Hippocampal formation (tissue), 2 donors: ENCODE results near the gene SLC16A3.
A peak's percentile ranks its signal among the peaks of the same experiment; 100 is the strongest.
"Not testable (repeated sequence)": the region's sequence is repeated elsewhere in the genome, so short reads cannot be mapped to it uniquely, and the experiment has no call there.

Experiments
- DNase-seq, 2 donors: peaks; one replicate each; lab custom pipeline; 2025; lab: John Stamatoyannopoulos, UW

The SLC16A3 gene

DNA sequence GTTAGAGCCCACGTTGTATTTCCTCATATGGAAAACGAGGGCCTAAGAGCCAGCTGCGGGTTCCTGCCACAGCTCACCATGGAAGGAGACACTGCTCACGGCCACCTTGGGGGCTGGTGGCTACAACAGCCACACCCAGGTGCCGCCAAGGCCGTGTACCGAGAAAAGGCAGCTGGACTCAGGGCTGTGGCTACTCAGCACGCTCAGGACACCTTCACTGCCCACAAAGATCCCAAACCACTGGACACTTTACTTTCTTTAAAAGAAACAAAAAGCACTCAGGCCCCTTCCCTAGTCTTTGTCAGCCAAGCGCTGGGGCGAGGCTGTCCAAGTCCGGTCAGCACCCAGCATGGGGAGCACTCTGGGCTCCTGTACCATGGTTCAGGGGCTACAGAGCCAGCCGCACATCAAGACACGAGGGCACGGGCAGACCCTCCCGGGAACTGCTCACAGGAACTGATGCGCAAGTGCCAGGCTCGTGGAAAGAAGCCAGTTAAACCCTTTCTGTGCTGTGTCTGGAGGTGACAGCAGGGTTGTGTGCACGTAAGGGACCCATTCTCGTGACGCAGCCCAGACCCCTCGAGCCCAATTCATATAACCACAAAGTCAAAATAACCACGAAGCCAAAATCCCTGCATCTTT, 18.5 kb downstream of the SLC16A3 start:
- DNase-seq: no peak

DNA sequence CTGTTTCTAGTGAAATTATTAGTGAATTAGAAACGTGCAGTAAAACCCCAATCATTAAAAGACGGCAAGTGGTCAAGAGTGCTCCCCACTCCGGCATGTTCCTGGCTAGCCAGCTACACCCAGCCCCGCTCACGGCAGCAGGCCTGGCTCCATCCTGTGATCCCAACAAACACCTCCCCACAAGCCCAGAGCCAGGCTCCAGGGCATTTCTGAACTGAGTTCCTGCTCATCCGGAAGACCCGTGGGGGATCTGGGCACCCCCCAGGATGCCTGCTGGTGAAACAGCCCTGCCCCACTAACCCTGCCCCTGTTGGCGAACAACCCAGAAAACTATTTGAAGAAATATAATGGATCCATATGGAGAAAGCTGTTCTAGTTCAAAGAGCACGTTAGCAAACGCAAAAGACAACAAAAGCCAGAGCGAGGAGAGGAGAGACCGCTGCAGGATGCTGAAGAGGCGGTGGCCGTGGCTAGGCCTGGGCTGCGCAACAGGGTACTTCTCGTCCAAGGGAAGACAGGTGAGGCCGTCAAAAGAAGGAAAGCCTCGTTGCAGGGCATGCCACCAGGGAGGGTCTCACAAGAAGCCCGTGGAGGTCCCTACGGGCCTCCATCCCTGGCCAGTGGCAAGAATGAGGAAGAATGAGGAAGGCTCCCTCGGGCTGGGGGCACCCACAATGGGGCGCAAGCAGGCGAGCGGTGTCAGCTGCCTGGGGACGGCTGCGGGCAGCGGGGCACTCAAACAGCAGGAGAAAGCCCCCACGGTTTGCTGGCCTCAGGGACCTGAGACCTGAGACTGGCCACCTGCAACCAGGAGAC, 19.2 kb downstream of the SLC16A3 start:
- DNase-seq: no peak

DNA sequence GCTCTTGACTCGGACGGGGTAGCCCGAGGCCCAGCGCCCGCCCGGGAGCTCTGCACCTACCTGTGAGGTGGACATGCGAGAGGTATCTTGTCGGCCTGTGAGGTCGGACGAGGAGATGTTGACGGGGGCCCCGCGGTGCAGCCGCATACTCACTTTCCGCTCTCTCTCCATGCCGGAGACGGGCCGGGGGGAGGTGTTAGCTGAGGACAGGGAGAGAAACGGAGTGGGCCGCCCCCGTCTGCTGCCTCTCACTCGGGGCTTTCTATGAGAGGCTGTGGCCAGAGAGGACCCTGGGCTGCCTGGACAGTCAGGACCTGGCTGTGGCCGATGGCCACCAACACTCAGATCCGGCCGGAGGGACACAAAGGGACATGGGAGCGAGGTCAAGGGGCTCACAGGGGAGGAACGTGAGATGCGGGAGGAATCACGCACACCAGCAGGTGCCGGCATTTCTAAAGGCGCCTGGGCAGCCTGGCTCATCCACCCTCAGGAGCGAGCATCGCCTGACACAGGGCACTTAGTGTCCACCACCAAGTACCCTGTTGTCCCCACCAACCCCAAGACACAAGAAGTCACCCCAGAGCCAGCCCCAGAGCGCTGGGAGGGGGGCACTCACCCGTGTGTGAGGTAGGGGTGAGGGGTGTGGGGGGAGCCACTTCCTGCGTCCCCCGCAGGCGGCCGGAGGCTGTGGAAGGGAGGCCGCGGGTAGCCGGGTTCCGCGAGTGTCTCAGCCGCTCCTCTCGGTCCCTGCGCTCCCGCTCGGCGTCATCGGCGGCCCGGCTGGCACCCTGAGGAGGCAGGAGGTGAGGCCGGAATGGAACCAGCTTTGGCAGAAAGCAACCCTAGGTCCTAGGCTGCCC, 20.2 kb downstream of the SLC16A3 start:
- DNase-seq: no peak

DNA sequence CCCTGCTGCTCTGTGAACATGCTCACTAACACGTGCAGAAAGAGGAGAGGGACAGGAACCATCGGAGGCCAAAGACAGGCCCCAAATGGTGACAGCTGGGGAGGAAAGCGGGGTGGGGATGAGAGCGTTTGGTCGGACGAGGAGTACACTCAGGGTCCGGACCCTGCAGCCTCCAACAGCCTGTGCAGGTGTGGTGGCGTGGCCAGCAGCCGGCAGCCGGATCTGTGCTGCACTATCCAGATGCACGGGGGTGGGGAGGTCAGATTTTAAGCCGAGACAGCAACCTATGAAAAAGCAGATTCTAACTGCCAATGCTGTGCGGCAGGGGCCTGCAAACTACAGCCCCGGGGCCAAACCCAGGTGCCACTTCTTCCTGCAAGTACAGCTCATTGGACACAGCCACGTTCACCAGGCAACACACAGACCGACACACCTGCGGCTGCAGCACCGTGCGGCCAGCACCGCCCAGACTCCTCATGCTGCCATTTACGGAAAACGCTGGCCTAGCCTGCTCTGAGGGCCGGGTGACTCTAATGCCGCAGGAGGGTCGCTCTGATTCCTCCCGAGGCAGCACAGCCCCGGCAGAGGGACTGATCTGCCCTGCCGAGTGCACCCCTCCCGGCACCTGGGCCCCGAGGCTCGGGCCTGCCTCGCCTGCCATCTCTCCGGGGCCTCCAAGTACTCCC, 21.2 kb downstream of the SLC16A3 start:
- DNase-seq: no peak

DNA sequence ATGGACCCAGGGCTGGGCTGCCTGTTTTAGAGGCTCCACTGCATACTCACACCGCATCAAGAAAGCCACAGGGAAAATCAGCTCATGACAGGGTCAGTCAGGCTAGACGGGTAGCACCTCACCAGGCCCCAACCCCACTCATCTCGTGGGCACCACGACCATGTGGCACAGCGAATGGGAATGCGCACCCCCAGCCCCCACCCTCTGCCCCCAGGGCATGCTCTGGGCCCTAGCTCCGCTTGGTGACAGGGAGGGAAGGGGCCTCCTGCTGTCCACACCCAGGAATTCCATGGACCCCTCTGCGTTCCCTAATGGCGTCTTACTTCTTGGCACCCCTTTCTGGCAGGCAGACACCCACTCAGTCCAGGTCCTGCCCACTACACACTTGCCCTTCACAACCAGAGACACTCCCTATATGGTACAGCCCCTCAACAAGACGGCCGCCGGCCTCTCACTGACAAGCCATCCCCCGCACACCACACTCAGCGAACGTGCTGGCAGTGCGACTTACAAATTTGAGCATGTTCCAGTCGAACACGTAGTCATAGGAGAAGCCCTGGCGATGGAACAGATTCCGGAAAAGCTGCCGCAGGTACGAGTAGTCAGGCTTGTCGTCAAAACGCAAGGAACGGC, 22.1 kb downstream of the SLC16A3 start:
- DNase-seq: no peak

DNA sequence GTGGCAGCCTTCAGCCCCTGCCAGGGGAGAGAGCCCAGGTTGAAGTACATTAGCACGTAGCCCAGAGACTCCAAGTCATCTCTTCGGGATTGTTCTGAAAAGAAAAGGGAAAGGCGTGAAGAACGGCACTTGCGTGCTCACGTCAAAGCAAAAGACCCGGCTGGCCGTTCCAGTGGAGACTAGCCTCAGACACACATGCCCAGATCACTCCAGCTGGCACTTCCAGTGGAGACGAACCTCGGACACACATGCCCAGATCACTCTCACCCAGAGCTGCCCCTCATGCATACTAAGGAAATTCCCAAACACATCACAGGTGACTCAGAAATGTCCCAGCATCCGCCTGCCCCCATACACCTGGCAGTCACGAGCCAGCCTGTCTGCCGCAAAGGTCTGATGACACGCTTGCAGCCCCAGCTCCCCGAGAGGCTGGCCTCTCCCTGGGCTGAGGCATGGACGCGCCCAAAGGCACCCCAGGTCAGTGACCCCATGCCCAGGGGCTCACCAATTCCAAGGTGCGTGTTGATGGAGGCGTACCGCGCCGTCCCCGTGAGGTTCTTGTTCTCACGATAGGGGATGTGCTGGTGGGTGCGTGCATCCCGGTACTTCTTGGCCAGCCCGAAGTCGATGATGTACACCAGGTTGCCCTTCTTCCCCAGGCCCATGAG, 23.8 kb downstream of the SLC16A3 start:
- DNase-seq: no peak

DNA sequence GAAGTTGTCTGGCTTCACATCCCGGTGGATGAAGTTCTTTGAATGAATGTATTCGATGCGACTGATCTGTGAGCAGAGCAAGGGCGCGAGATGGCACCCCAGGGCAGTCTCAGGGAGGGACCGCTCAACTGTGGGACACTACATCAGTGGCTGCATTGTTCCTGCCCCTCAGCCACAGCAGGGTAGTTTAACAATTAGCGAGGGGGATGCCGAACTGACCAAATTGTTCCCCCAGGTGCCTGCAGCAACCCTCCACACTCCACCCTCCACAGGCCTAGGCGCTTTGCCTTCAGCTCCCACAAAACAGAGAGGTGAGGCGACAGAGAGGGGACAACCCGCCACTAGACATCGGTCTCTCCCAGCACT, 24.3 kb downstream of the SLC16A3 start:
- DNase-seq: no peak

DNA sequence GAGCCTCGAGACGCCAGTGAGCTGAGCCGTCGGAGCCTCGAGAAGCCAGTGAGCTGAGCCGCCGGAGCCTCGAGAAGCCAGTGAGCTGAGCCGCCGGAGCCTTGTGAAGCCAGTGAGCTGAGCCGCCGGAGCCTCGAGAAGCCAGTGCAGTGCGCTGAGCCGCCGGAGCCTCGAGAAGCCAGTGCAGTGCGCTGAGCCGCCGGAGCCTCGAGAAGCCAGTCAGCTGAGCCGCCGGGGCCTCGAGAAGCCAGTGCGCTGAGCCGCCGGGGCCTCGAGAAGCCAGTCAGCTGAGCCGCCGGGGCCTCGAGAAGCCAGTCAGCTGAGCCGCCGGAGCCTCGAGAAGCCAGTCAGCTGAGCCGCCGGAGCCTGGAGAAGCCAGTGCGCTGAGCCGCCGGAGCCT, 25.3 kb downstream of the SLC16A3 start:
- not testable (repeated sequence) for DNase-seq

DNA sequence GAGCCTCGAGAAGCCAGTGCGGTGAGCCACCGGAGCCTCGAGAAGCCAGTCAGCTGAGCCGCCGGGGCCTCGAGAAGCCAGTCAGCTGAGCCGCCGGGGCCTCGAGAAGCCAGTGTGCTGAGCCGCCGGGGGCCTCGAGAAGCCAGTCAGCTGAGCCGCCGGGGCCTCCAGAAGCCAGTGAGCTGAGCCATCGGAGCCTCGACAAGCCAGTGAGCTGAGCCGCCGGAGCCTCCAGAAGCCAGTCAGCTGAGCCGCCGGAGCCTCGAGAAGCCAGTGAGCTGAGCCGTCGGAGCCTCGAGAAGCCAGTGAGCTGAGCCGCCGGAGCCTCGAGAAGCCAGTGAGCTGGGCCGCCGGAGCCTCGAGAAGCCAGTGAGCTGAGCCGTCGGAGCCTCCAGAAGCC, 25.9 kb downstream of the SLC16A3 start:
- not testable (repeated sequence) for DNase-seq

DNA sequence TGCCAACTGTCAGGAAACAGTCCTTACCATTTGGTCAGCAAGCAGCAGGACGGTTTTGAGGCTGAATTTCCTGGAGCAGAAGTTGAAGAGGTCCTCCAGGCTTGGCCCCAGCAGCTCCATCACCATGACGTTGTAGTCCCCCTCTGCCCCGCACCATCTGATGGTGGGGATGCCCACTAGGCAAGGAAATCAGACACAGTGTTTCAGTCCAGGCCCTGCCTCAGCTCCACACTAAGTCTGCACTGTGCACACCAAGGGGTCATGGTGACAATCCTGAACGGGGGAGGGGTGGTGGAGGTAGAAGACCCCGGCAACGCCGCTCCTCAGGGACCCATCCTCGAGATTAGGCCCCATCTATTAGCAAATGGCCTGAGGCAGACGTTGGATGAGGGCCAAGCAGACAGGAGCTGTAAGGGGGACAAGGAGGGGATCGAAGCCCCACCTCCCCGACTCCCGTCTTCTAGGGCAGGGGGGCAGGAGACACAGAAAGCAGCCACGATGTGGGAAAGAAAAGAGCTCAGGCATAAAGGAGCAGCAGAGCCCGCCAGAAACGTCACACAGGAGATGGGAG, 26.6 kb downstream of the SLC16A3 start:
- DNase-seq: no peak

DNA sequence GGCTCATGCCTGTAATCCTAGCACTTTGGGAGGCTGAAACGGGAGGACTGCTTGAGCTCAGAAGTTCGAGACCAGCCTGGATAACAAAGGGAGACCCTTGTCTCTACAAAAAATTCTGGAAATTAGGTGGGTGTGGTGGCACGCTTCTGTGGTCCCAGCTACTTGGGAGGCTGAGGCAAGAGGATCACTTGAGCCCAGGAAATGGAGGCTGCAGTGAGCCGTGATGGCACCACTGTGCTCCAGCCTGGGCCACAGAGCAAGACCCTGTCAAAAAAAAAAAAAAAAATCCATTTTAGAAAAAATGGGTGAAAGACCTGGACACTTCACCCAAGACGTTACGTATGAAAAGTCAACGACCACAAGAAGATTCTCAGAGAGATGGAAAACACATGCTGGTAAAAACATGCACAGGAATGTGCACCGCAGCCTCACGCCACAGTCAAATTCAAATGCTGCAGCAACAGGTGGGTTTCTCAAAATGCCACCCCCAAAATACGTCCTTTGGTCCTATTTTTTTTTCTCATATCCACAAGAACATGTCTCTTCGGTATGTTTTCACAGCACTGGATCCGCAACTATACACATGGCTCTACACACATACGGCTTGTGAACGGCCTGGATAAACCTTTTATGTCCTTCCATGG, 27.5 kb downstream of the SLC16A3 start:
- no peak for DNase-seq

DNA sequence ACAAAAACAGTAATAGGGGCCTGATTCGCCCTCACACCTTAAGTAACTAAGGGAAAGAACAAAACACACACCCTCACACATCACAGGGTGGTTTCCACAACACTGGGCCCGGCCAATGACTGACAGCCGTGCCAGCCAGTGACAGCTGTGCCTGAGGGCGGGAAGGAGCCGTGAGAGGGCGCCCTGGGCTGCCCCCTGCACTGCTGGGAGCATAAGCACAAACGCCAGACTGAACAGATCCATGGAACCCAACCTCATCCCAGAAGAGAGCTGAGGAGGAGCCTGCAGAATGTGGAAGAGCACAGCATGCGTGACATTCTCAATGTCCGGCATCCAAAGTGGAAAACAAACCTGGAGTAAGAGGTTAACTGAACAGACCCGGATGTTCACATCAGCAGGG, 28.6 kb downstream of the SLC16A3 start:
- peak; percentile 62 to 73 for DNase-seq

DNA sequence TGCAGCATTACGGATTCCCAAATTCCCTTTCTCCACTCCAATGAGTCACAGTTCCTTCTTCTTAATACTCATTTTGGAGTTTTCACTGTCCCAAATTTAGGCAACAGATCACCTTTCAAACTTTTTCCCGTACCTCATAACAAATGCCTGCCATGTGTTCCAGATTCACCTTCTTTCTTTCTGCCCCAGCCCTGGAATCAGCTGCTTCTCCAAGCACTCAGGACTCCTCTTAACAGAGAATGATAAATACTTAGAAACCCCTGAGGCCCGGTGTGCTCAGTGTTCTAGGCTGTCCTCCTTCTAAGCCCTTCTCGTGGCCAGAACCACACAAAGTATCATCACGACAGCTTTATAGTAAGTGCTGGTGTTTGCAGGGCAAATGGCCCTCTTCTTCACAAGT, 29.7 kb downstream of the SLC16A3 start:
- DNase-seq: no peak

DNA sequence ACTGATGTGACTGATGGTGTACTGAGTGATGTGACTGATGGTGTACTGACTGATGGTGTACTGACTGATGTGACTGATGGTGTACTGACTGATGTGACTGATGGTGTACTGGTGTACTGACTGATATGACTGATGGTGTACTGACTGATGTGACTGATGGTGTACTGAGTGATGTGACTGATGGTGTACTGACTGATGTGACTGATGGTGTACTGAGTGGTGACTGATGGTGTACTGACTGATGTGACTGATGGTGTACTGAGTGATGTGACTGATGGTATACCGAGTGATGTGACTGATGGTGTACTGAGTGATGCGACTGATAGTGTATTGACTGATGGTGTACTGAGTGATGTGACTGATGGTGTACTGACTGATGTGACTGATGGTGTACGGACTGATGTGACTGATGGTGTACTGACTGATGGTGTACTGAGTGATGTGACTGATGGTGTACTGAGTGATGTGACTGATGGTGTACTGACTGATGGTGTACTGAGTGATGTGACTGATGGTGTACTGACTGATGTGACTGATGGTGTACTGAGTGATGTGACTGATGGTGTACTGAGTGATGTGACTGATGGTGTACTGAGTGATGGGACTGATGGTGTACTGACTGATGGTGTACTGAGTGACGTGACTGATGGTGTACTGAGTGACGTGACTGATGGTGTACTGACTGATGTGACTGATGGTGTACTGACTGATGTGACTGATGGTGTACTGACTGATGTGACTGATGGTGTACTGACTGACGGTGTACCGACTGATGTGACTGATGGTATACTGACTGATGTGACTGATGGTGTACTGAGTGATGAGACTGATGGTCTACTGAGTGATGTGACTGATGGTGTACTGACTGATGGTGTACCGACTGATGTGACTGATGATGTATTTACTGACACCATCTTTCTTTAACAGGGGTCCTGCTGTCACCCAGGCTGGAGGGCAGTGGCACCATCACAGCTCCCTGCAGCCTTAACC, 31.4 kb downstream of the SLC16A3 start:
- DNase-seq: not testable (repeated sequence)

DNA sequence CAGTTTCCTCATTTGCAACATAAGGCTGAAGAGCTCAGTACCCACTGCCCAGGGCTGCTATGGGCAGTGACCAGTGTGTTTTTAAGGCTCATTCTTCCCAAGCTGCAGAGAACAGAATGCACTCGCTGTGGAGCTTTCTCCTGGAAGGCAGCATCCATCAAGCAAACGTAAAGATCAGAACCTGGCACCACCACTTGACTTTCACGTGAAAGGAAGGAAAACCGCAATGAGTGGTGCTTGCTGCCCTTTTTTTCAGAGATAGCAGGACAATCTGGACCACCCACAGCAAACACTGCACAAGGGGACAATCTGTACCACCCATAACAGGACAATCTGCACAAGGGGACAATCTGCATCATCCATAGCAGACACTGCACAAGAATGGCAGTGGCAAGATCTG, 33.5 kb downstream of the SLC16A3 start:
- no peak for DNase-seq

DNA sequence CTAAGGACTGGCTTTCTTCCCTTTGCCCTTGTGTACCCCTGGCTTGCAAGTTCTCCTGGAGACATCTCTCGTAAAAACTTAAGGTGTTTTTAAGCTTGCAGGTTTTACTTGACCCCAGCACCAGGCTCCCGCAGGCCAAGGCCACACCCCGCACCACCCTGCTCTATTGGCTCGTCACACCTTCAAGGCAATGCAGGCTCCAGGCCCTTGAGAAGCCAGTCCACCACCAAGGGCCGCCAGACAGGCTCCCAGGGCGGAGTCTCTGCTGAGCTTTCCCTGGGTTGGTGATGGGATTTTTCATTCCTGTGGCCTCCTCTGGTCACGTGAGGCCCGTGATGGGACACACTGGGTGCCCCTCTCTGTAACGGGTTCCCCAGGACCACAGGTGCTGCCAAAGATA, 34.8 kb downstream of the SLC16A3 start:
- DNase-seq: no peak

DNA sequence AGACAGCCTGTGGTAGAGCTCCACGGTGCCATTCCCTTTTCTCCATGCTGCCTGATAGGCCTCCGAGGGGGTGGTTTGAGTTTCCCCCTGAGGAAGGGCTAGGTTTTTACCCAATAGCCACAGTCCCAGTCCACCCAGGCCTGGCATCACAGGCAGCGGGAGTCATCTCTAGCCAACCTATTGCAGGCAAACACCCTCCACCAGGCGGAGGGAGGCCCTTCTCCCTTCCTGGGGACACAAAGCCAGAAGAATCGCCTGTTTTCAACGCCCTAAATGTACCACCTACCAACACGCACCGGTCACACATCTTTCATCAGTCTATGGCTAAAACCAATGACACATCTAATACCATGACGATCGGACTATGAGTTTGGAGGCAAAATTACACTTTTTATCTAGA, 37.3 kb downstream of the SLC16A3 start:
- no peak for DNase-seq

DNA sequence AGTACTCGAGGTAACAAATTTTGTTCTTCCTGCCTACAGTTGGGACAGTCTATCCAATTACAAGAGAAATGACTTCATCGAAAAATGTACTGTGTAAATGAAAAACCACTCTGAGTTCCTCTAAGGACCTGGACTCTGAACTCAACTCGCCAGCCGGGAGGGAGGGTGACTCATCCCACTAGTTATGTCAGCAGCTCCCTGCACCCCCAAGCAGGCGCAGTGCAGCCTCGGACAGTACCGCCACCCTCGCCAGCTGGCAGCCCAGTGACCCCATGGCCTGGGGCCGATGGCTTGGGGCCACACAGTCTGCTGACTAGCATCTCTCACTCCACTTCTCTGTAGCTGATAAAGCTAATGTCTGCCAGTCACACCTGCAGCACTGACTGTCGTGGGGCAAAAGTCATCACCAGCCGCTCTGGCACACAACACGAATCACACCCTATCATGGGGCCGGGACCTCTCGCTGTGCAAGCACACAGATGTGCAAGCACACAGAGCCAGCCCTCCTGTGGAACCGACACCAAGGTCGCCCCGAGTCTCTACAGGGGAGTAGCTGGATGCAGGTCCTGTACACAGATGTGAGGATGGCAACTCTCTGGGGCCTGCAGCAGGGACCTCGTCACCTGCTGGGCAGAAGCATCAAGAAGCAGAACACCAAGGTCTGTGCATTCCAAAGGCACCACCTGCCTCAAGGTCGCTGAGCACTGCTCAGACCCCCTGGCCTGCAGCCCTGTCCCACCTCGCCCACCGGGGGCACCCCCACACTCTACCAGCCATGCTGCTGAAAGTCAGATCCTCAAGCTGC, 38.9 kb downstream of the SLC16A3 start:
- DNase-seq: peak; percentile 83 to 86
